ENCODE data around the gene CFAP119.

DNA sequence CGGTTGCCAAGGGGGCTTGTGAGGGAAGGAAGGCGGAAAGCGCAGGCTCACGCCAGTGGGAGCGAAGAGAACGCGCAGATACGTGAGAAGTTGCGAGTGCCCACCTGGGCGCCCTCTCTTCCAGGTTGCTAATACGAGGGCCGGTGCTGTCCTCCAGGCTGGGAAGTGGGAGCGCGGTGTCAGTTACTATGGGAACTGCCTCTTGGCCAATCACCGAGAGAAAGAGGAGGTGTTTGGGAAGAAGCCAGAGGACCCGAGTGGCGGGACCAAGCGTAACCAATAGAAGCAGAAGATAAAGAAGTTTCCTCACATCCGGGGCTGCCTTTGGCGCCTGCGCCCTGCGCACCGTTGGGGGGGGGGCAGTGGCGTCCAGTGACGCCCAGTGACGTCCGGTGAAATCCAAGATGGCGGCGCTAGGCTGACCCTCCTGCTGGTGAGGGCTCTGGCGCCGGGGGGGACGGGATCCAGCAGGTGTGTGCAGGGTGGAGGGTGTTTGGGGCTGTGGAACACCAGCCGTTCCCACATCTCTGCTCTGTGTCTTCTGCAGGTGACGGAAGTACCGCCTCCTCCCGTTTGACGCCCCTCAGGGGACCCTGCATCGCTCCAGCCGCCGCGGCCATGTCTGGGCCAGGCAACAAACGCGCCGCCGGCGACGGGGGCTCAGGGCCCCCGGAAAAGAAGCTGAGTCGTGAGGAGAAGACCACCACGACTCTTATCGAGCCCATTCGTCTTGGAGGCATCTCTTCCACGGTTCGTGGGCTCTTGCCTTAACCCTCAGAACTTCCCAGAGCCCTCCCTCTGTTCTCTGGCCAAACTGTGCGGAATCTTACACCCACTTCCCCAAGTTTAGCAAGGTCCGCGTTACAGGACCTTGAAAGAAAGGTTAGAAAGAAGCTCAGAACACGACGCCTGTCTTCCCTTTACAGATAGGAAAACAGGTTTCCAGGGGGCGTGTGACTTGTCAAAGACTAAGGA lies at the start of gene CFAP119, which contains the start of gene RNF40:
- TF ChIP-seq CTCF (IDR thresholded peaks at IDR 0.05) = peak in 2 of 4 experiments; percentile 10 to 25
- peak; percentile 78 for TF ChIP-seq POLR2A (IDR thresholded peaks at IDR 0.05)
- peak; percentile 97 for TF ChIP-seq POLR2AphosphoS5 (IDR thresholded peaks at IDR 0.05)

All from prostate gland (tissue), 2 donors.